GM19238 (cell line): Measurements from ENCODE around the gene HABP4.

Source experiments
- DNase-seq: peaks from one replicate; pipeline ENCODE4 v3.0.0; 2011; ENCODE audit warnings: low spot score; ENCODE audit not compliant: insufficient read length

The HABP4 gene

DNA sequence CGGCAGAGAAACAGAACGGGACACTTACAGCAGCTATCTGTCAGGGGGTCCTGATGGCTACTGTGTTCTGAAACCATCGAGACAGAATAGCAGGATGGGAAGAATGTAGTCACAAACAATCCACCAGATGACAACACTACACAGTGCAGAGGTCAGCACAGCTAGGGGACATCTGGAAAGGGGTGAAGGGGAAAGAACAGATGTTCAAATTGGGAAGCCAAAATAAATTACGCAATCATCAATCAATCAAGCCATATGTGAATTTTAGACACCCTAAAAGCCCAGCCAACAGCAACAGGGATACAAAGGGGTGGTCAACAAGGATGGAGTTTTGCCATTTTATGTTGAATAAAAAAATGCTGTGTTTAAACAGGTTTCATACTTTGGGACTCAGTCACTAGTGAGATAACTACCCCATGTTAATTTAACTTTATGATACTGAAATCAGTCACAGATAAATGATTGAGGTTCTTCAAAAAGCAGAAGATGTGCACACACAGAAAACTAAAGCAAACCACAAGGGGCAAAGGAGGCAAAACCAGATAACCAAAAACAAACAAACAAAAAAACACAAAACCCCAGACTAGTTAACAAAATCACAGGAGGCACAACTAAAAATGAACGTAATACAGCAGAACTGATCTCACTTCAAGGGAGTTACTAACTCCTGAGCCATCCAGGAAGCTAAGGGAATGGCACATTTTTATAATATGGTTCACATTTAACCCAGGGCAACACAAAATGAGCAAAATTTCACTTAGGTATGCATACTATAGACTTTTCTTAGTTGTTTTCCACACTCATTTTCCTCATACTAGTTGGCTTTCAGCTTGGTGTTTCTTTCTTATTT lies 65.9 kb downstream of the HABP4 start:
- no peak for DNase-seq

DNA sequence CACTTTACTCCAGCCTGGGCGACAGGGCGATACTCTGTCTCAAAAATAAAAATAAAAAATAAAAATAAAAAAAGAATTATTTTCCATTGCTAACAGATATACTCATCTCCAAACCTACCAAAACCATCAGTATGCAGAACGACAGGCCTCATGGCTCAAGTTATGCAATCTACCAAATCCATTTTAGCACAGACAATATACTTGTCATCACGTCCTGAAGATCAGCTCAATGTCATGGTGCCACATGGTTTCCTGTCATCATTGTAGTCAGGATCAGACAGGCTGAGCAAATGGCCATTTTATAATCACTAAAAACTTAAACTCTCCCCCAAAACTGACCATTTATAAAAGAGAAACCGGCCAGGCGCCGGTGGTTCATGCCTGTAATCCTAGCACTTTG lies 69.1 kb downstream of the HABP4 start:
- no peak for DNase-seq

DNA sequence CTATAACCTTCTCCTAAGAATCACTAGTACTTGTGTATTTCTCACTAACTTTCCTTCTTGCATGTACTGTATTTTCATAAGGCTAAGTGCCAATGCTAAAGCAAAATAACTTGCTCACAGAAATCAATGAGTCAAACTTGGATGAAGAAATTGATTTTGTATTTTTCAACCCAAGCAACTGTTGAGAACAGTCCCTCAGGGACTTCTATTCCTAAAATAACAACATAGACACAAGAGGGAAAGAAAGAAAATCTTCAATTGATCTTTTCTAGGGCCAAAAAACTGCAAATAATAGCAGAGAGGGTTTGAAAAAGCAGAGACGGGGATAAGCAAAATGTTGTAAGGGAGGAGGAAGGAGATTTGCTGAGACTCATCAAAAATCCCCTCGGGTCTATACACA lies 69.8 kb downstream of the HABP4 start:
- no peak for DNase-seq

DNA sequence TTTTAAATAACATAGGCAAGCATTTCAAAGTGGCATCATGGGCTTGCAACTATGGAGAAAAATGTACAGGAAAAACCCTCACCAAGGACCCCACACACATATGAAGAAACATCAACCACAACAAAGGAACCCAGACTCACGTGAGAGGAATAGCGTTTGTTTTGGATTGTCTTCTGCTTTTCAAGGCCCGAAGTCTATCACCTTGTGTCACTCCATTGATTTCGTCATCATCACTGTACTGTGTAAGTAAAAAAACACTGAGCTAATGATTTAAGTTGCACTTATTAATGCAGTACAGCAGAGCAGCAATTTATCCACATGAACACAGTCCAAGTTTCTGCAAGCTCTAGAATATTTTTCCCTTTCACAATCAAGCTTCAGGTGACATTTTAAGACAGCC lies 72.4 kb downstream of the HABP4 start:
- no peak for DNase-seq

DNA sequence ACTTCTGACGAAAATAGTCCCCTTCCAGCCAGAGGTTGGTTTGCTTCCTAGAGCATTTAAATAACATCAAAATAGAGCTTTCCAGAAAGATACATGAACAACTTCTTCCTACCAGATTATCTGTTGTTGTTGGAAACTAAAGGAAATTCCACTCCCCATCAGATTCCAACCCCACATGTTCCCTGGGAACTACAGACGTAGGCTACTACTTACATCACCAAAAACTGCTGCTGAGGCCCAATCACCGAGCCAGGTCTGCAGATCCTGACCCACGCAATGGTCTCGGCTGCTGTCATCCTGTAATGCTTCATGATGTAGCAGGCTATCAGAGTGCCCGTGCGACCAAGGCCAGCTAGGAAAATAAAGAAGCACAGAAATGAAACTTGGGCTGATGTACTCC lies 73.4 kb downstream of the HABP4 start:
- no peak for DNase-seq

DNA sequence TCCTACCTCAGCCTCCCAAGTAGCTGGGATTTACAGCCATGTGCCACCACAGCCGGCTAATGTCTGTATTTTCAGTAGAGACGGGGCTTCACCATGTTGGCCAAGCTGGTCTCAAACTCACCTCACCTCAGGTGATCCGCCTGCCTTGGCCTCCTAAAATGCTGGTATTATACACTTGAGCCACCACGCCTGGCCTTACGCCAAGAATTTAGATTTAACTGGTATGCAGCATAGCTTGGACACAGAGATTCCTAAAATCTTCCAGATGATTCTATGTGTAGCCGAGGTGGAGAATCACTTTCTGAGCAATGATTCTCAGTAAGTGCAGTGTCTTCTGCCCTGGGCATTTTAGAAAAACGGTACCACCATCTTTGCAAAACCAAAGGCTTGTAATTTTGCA lies 74.1 kb downstream of the HABP4 start:
- DNase-seq: no peak

DNA sequence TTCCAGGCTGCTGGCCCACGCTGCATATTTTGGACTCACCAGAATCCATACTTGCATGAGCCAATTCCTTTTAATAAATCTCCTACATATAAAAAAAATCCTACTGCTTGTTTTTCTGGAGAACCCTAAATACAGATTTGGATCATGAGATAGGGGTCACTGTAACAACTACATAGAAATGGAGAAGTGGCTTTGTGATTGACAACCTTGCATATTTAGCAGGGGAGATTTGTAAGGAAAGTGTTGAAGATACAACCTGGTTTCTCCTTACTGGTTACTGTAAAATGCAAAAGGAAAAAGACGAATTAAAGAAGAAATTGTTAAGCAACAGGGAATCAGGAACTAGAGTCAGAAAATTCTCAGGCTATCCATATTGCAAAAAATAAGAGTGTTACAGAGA lies 74.8 kb downstream of the HABP4 start:
- no peak for DNase-seq

DNA sequence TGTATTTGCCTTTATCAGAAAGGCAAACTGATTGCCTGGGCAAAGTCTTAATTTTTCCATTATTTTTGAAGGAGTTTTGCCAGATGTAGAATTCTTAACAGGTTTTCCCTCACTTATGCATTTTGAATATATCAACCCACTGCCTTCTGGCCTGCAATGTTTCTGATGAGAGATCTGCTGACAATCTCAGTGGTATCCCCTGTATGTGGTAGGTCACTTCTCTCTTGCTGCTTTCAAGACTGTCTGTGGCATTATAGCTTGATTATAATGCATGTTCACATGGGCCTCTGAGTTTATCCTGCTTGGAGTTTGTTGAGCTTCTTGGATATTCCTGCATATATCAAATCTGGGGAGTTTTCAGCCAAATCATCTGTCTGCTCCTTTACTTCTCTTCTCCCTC lies 82.2 kb downstream of the HABP4 start:
- DNase-seq: no peak

DNA sequence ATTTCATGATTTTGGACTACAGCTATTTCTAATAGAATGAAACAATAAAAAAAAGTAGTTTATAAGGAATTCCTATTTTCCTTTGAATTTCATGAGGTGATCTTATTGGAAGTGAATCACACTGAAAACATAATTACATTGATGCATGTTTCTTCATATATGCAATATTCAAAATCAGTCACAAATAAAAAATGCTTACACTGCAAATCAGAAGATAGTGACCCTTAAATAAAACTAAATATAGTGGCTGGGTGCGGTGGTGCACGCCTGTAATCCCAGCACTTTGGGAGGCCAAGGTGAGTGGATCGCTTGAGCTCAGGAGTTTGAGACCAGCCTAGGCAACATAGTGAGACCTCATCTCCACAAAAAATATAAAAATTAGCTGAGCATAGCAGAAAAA lies 90.1 kb downstream of the HABP4 start:
- no peak for DNase-seq
